Measurements from ENCODE around the gene SIRPD.
A peak's percentile ranks its signal among the peaks of the same experiment; 100 is the strongest.
"Not testable (repeated sequence)": the region's sequence is repeated elsewhere in the genome, so short reads cannot be mapped to it uniquely, and the experiment has no call there.

The SIRPD gene

DNA sequence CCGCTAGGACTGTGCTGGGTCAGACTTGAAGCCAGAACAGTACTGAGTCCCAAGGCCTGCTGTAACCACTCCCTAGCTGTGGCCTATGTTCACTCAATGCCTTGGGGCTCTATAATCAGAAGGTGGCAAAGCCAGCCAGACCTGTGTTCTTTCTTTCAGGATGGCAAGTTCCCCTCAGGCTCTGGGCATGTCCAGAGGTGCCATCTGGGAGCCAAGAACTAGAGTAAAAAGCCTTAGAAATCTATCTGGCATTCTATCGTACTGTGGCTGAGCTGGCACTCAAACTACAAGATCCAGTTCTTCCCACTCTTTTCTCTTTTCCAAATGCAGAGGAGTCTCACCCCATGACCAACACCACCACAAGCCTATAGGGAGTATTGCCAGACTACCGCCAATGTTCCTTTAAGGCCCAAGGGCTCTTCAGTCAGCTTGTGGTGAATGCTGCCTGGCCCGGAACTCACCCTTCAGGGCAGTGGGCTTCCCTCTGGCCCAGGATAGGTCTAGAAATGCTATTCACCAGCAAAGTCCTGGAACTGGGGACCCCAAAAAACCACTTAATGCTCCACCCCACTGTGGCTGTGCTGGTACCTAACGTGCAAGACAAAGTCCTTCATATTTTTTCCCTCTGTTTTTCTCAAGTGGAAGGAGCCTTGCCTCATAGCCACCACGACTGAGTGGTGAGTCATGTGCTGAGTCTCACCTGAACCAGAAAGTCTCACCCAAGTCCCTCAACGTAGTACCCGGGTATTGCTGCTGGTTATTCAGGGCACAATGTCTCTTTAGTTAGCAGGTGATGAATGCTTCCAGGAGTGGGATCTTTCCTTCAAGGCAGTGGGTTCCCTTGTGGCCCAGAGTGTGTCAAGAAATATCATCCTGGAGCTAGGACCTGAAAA is 57.7 kb downstream of the SIRPD start:
- H3K4me3 ChIP-seq (ENCODE audit: low read length), result no peak overlapping the region
- H4K20me1 ChIP-seq (ENCODE audit: insufficient read depth, low read length), result no peaks in the 10 kb centered on the region
- peak overlapping the region; percentile 18; the same call in 1 of the 2 replicates for H3K4me2 ChIP-seq (ENCODE audit: low read length)
- peaks cover 7% of the 10 kb centered on the region; the same call in 1 of the 2 replicates for H3K9me3 ChIP-seq (ENCODE audit: insufficient read depth, low read length)
- no peak overlapping the region; the same call in 1 of the 2 replicates for H3K27ac ChIP-seq (ENCODE audit: low read length)
- no peaks in the 10 kb centered on the region for H3K79me2 ChIP-seq (ENCODE audit: low read length)
- H3K27me3 ChIP-seq (ENCODE audit: low read depth, low read length), result 0 out of 2 replicates have a peak, but pooled peaks cover 8% of the 10 kb centered on the region
- no peak overlapping the region for H2AFZ ChIP-seq (ENCODE audit: low read depth, low read length)
- no peak overlapping the region for H3K9ac ChIP-seq (ENCODE audit: low read length)
- H3K4me1 ChIP-seq (ENCODE audit: low read length), result peaks cover 31% of the 10 kb centered on the region
- H3K36me3 ChIP-seq (replicated peaks; ENCODE audit: low read depth, low read length), result no peaks in the 10 kb centered on the region
- TF ChIP-seq EZH2phosphoT487 (IDR thresholded peaks at IDR 0.05; ENCODE audit: low read depth), result no peak
- TF ChIP-seq CTCF (IDR thresholded peaks at IDR 0.05; ENCODE audit: low read depth, low read length), result no peak

DNA sequence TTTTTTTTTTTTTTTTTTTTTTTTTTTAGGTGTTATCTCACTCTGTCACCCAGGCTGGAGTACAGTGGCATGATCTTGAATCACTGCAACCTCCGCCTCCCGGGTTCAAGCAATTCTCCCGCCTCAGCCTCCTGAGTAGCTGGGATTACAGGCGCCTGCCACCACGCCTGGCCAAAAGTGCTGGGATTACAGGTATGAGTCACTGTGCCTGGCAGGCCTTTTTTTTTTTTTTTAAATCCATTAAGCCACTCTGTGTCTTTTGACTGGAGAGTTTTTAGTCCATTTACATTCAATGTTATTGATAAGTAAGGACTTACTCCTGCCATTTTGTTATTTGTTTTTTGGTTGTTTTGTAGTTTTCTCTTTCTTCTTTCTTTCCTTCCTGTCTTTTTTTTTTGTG is 60.1 kb downstream of the SIRPD start:
- not testable (repeated sequence) for H3K4me3 ChIP-seq (ENCODE audit: low read length); H3K79me2 ChIP-seq (ENCODE audit: low read length); H3K9ac ChIP-seq (ENCODE audit: low read length); H3K4me2 ChIP-seq (ENCODE audit: low read length); H3K27ac ChIP-seq (ENCODE audit: low read length); H2AFZ ChIP-seq (ENCODE audit: low read depth, low read length); H3K27me3 ChIP-seq (ENCODE audit: low read depth, low read length); H3K9me3 ChIP-seq (ENCODE audit: insufficient read depth, low read length); H3K36me3 ChIP-seq (replicated peaks; ENCODE audit: low read depth, low read length); H4K20me1 ChIP-seq (ENCODE audit: insufficient read depth, low read length)
- H3K4me1 ChIP-seq (ENCODE audit: low read length), result peaks cover 45% of the 10 kb centered on the region

GRCh38 chr20:1496930-1497329 is 60.6 kb downstream of the SIRPD start:
- no peak overlapping the region for H3K27ac ChIP-seq (ENCODE audit: low read length)
- peaks cover 49% of the 10 kb centered on the region for H3K4me1 ChIP-seq (ENCODE audit: low read length)
- no peak overlapping the region for H2AFZ ChIP-seq (ENCODE audit: low read depth, low read length)
- no peaks in the 10 kb centered on the region for H3K27me3 ChIP-seq (ENCODE audit: low read depth, low read length)
- H3K9ac ChIP-seq (ENCODE audit: low read length), result no peak overlapping the region
- no peaks in the 10 kb centered on the region for H3K36me3 ChIP-seq (replicated peaks; ENCODE audit: low read depth, low read length)
- H3K4me2 ChIP-seq (ENCODE audit: low read length), result no peak overlapping the region
- no peaks in the 10 kb centered on the region for H3K79me2 ChIP-seq (ENCODE audit: low read length)
- H3K4me3 ChIP-seq (ENCODE audit: low read length), result no peak overlapping the region
- no peaks in the 10 kb centered on the region for H3K9me3 ChIP-seq (ENCODE audit: insufficient read depth, low read length)
- no peaks in the 10 kb centered on the region for H4K20me1 ChIP-seq (ENCODE audit: insufficient read depth, low read length)
- TF ChIP-seq EZH2phosphoT487 (IDR thresholded peaks at IDR 0.05; ENCODE audit: low read depth) (no peak), CTCF (IDR thresholded peaks at IDR 0.05; ENCODE audit: low read depth, low read length) (no peak)

- Histone ChIP-seq H2AFZ (ENCODE audit: low read depth, low read length) (no peak overlapping the region), H3K9ac (ENCODE audit: low read length) (peak overlapping the region; percentile 7; the same call in 1 of the 2 replicates), H3K4me3 (ENCODE audit: low read length) (peak overlapping the region; percentile 53), H3K4me1 (ENCODE audit: low read length) (peaks cover 41% of the 10 kb centered on the region), H3K9me3 (ENCODE audit: insufficient read depth, low read length) (no peaks in the 10 kb centered on the region), H3K4me2 (ENCODE audit: low read length) (peak overlapping the region; percentile 88), H3K79me2 (ENCODE audit: low read length) (no peaks in the 10 kb centered on the region), H4K20me1 (ENCODE audit: insufficient read depth, low read length) (no peaks in the 10 kb centered on the region), H3K36me3 (replicated peaks; ENCODE audit: low read depth, low read length) (no peaks in the 10 kb centered on the region), H3K27me3 (ENCODE audit: low read depth, low read length) (no peaks in the 10 kb centered on the region), H3K27ac (ENCODE audit: low read length) (peak overlapping the region; percentile 37)
- no peak for TF ChIP-seq CTCF (IDR thresholded peaks at IDR 0.05; ENCODE audit: low read depth, low read length)
These were observed 63.1 kb downstream of the SIRPD start for GRCh38 chr20:1494436-1494835.
